Mesendoderm (in vitro differentiated cells): ENCODE data around the gene SPAG17.

Experiments
- DNase-seq: peaks from one replicate; pipeline ENCODE4 v3.0.0; 2013
- H2AK5ac ChIP-seq: 2 replicates; pipeline ENCODE4 v1.6.1; 2013; ENCODE audit warnings: low read length, inconsistent platforms
- H2BK120ac ChIP-seq: 2 replicates; pipeline ENCODE4 v1.6.1; 2013; ENCODE audit warnings: low read depth, mild to moderate bottlenecking, low read length, moderate library complexity, mixed read lengths
- H2BK15ac ChIP-seq: replicated peaks from 2 replicates; pipeline ENCODE4 v1.6.1; 2013; ENCODE audit warnings: low read depth, mild to moderate bottlenecking, moderate library complexity
- H2BK5ac ChIP-seq: 2 replicates; pipeline ENCODE4 v1.6.1; 2013; ENCODE audit warnings: low read length, inconsistent platforms
- H3K18ac ChIP-seq: 2 replicates; pipeline ENCODE4 v1.6.1; 2013; ENCODE audit warnings: mild to moderate bottlenecking, low read length, mixed read lengths
- H3K23ac ChIP-seq: one replicate; pipeline ENCODE4 v1.6.1; 2013; ENCODE audit warnings: low read length
- H3K27ac ChIP-seq: 2 replicates; pipeline ENCODE4 v1.5.1; 2013; ENCODE audit warnings: low read depth, mild to moderate bottlenecking, inconsistent platforms, low read length, moderate library complexity
- H3K27me3 ChIP-seq: 2 replicates; pipeline ENCODE4 v1.6.1; 2013; ENCODE audit warnings: low read length, control low read depth, mild to moderate bottlenecking, inconsistent platforms; ENCODE audit not compliant: insufficient read depth, poor library complexity
- H3K36me3 ChIP-seq: 2 replicates; pipeline ENCODE4 v1.6.1; 2013; ENCODE audit warnings: low read length, inconsistent platforms; ENCODE audit not compliant: control insufficient read depth, insufficient read depth
- H3K4ac ChIP-seq: one replicate; pipeline ENCODE4 v1.6.1; 2013; ENCODE audit warnings: low read depth, mild to moderate bottlenecking, low read length, moderate library complexity
- H3K4me1 ChIP-seq: 2 replicates; pipeline ENCODE4 v1.6.1; 2013; ENCODE audit warnings: low read depth, low read length, inconsistent platforms; ENCODE audit not compliant: control insufficient read depth
- H3K4me2 ChIP-seq: 2 replicates; pipeline ENCODE4 v1.6.1; 2013; ENCODE audit warnings: low read length
- H3K4me3 ChIP-seq: 2 replicates; pipeline ENCODE4 v1.5.1; 2013; ENCODE audit warnings: mild to moderate bottlenecking, low read length
- H3K56ac ChIP-seq: one replicate; pipeline ENCODE4 v1.6.1; 2013; ENCODE audit warnings: low read length
- H3K79me1 ChIP-seq: 2 replicates; pipeline ENCODE4 v1.6.1; 2013; ENCODE audit warnings: low read length, inconsistent platforms
- H3K79me2 ChIP-seq: 2 replicates; pipeline ENCODE4 v1.6.1; 2013; ENCODE audit warnings: mild to moderate bottlenecking, low read length; ENCODE audit not compliant: control insufficient read depth, insufficient read depth
- H3K9ac ChIP-seq: 2 replicates; pipeline ENCODE4 v1.6.1; 2013; ENCODE audit warnings: low read length, inconsistent platforms
- H4K5ac ChIP-seq: one replicate; pipeline ENCODE4 v1.6.1; 2013; ENCODE audit warnings: low read length
- H4K8ac ChIP-seq: one replicate; pipeline ENCODE4 v1.6.1; 2013; ENCODE audit warnings: low read depth, mild to moderate bottlenecking, control low read depth, low read length, moderate library complexity
- WGBS: extraction: QIAGEN DNeasy Blood & Tissue Kit; methylation state at CpG from one replicate; pipeline ENCODE4 v1.1.7; 2013; ENCODE audit warnings: low lambda C conversion rate, missing lambda C conversion rate; ENCODE audit not compliant: insufficient coverage; ENCODE audit errors: extremely low coverage; 5-methylcytosine and 5-hydroxymethylcytosine counted together

The SPAG17 gene

DNA sequence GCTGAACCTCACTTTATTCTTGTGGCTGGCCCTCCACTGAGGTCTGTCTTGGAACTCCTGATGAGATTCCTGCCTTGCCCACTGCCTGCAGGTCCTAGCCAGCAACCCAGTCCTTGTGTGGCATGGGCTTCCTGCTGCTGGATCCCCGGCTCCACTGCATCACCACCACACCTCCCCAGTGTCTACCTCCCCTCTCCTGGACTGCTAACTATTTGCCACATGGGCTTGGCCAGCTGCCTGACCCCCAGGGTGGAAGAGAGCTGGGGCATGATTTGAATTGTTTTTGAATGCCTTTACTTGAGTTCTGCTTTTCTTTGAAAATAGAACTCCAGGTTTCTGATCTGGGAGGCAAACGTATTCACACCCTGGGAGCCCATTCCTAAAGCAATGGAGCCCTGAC, 41.2 kb downstream of the SPAG17 start:
- H3K4me1 ChIP-seq, result no peaks in the 10 kb centered on the region
- no peak overlapping the region for H2AK5ac ChIP-seq
- H3K4me2 ChIP-seq, result no peak overlapping the region
- no peak overlapping the region for H3K9ac ChIP-seq
- no peak overlapping the region for H2BK5ac ChIP-seq
- H3K4me3 ChIP-seq, result no peak overlapping the region
- no CpG with 5 or more reads among the region's 2 CpGs for WGBS
- no peak overlapping the region for H3K23ac ChIP-seq
- no peak overlapping the region for H3K4ac ChIP-seq
- H4K8ac ChIP-seq, result no peak overlapping the region
- no peak overlapping the region for H3K56ac ChIP-seq
- H3K27ac ChIP-seq, result no peak overlapping the region
- no peaks in the 10 kb centered on the region for H3K79me1 ChIP-seq
- H3K36me3 ChIP-seq, result no peaks in the 10 kb centered on the region
- H2BK120ac ChIP-seq, result no peak overlapping the region
- no peaks in the 10 kb centered on the region for H3K27me3 ChIP-seq
- DNase-seq, result no peak
- no peak overlapping the region for H3K18ac ChIP-seq
- no peak overlapping the region for H4K5ac ChIP-seq
- no peaks in the 10 kb centered on the region for H3K79me2 ChIP-seq
- H2BK15ac ChIP-seq, result no peak overlapping the region

DNA sequence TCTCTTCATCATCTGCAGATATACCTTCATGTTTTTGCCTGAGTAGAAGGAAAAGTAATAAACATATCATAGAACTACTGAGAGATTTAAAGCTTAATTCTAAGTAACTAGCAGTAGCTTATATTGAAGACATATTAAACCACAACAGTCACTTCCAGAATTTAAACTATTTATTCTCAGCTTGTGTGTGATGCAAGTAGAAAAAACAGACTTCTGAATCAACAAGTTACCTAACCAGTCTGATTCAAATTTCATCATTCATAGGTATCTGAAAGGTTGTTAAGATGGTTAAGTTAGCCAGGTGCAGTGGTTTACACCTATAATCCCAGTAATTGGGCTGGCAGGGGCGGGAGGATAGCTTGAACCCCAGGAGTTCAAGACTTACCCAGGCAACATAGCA, 41.9 kb downstream of the SPAG17 start:
- Histone ChIP-seq H3K27me3 (no peaks in the 10 kb centered on the region), H3K36me3 (no peaks in the 10 kb centered on the region), H3K4me2 (no peak overlapping the region), H3K9ac (no peak overlapping the region), H2BK15ac (no peak overlapping the region), H2BK5ac (no peak overlapping the region), H3K18ac (no peak overlapping the region), H3K27ac (no peak overlapping the region), H3K23ac (no peak overlapping the region), H3K79me1 (no peaks in the 10 kb centered on the region), H4K8ac (no peak overlapping the region), H4K5ac (no peak overlapping the region), H2AK5ac (no peak overlapping the region), H2BK120ac (no peak overlapping the region), H3K4ac (no peak overlapping the region), H3K79me2 (no peaks in the 10 kb centered on the region), H3K4me3 (no peak overlapping the region), H3K4me1 (no peaks in the 10 kb centered on the region), H3K56ac (no peak overlapping the region)
- WGBS, result no CpG with 5 or more reads among the region's 1 CpG
- DNase-seq, result no peak

- no peak overlapping the region for H2BK120ac ChIP-seq
- H3K4me2 ChIP-seq, result no peak overlapping the region
- no peak overlapping the region for H2BK15ac ChIP-seq
- no peak overlapping the region for H3K18ac ChIP-seq
- DNase-seq, result no peak
- H3K27ac ChIP-seq, result no peak overlapping the region
- H3K36me3 ChIP-seq, result no peaks in the 10 kb centered on the region
- no peak overlapping the region for H3K4ac ChIP-seq
- H3K79me1 ChIP-seq, result no peaks in the 10 kb centered on the region
- no peaks in the 10 kb centered on the region for H3K4me1 ChIP-seq
- H2AK5ac ChIP-seq, result no peak overlapping the region
- H2BK5ac ChIP-seq, result no peak overlapping the region
- H3K27me3 ChIP-seq, result no peaks in the 10 kb centered on the region
- H4K8ac ChIP-seq, result no peak overlapping the region
- no peak overlapping the region for H4K5ac ChIP-seq
- H3K79me2 ChIP-seq, result no peaks in the 10 kb centered on the region
- no CpG with 5 or more reads among the region's 3 CpGs for whole genome bisulfite sequencing
- H3K9ac ChIP-seq, result no peak overlapping the region
- no peak overlapping the region for H3K23ac ChIP-seq
- H3K56ac ChIP-seq, result no peak overlapping the region
- no peak overlapping the region for H3K4me3 ChIP-seq
These were observed 42.5 kb downstream of the SPAG17 start for GRCh38 chr1:118142546-118142945.

GRCh38 chr1:118137900-118138299, 47.1 kb downstream of the SPAG17 start:
- Histone ChIP-seq H3K23ac (no peak overlapping the region), H3K4me1 (no peaks in the 10 kb centered on the region), H4K5ac (no peak overlapping the region), H3K27ac (no peak overlapping the region), H3K79me1 (no peaks in the 10 kb centered on the region), H3K4ac (no peak overlapping the region), H3K9ac (no peak overlapping the region), H4K8ac (no peak overlapping the region), H3K79me2 (no peaks in the 10 kb centered on the region), H3K36me3 (no peaks in the 10 kb centered on the region), H3K56ac (no peak overlapping the region), H2BK120ac (no peak overlapping the region), H3K4me2 (no peak overlapping the region), H3K27me3 (no peaks in the 10 kb centered on the region), H3K18ac (no peak overlapping the region), H2BK5ac (no peak overlapping the region), H2BK15ac (no peak overlapping the region), H2AK5ac (no peak overlapping the region), H3K4me3 (no peak overlapping the region)
- WGBS, result no CpG with 5 or more reads among the region's 3 CpGs
- DNase-seq, result no peak

- H3K9ac ChIP-seq, result no peak overlapping the region
- no peaks in the 10 kb centered on the region for H3K79me1 ChIP-seq
- no peak overlapping the region for H4K5ac ChIP-seq
- H3K27ac ChIP-seq, result no peak overlapping the region
- H3K18ac ChIP-seq, result no peak overlapping the region
- H3K4me3 ChIP-seq, result no peak overlapping the region
- no peaks in the 10 kb centered on the region for H3K27me3 ChIP-seq
- DNase-seq, result peak; percentile 16
- H3K4me1 ChIP-seq, result no peaks in the 10 kb centered on the region
- no peak overlapping the region for H2BK15ac ChIP-seq
- H2BK5ac ChIP-seq, result no peak overlapping the region
- H4K8ac ChIP-seq, result no peak overlapping the region
- no peaks in the 10 kb centered on the region for H3K36me3 ChIP-seq
- H3K4ac ChIP-seq, result no peak overlapping the region
- no peak overlapping the region for H2AK5ac ChIP-seq
- no peaks in the 10 kb centered on the region for H3K79me2 ChIP-seq
- no peak overlapping the region for H3K23ac ChIP-seq
- no peak overlapping the region for H2BK120ac ChIP-seq
- no peak overlapping the region for H3K4me2 ChIP-seq
- WGBS, result no CpG with 5 or more reads among the region's 8 CpGs
- no peak overlapping the region for H3K56ac ChIP-seq
These were observed 48.7 kb downstream of the SPAG17 start for GRCh38 chr1:118136187-118136941.

- Histone ChIP-seq H2AK5ac (no peak overlapping the region), H2BK120ac (no peak overlapping the region), H3K4me2 (no peak overlapping the region), H3K9ac (no peak overlapping the region), H4K5ac (no peak overlapping the region), H3K18ac (no peak overlapping the region), H3K4me1 (no peaks in the 10 kb centered on the region), H3K27me3 (no peaks in the 10 kb centered on the region), H3K56ac (no peak overlapping the region), H3K79me2 (no peaks in the 10 kb centered on the region), H3K23ac (no peak overlapping the region), H3K79me1 (no peaks in the 10 kb centered on the region), H3K4me3 (no peak overlapping the region), H4K8ac (no peak overlapping the region), H3K36me3 (no peaks in the 10 kb centered on the region), H2BK5ac (no peak overlapping the region), H2BK15ac (no peak overlapping the region), H3K27ac (no peak overlapping the region), H3K4ac (no peak overlapping the region)
- DNase-seq, result no peak
- WGBS, result no CpG with 5 or more reads among the region's 5 CpGs
These were observed 53.0 kb downstream of the SPAG17 start for GRCh38 chr1:118132000-118132399.
